ENCODE results near the gene OR6N2. TPM values are rescaled to one million over a fixed set of nuclear protein-coding genes. Genes with fewer than 3 reads are reported as not detected.

OR6N2 gene
- total RNA-seq, 1 experiment from 2014 or later = not detected

DNA sequence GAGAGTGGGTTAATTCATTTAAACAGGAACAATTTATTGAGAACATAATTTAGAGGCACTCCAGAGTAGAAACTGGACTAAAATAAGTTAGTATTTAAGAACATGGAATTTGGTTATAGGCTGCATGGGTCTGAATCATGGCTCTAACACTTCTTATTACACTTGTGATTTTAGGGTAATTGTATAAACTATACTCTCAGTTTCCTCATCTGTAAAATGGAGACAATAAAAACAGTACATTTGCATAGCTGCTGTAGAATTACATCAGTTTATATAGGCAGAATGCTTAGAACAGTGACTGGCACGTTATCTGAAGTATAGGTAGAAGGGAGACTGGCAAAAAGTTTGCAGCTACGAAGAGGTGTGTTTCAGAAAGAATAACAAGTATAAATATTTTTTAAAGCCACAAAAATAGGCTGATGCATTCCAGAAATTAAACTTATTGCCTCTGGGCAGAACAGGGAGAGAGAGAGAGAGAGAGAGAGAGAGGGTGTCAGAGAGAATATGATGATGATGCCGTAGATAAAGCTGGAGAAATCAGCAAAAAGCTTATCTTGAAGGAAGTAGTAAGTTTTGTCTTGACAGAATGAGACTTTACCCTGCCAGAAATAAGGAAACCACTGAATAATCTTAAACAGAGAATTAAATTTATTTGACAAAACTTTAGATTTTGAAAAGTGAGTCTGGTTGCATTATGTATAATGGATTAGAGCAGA lies 52.3 kb downstream of the OR6N2 start:
- Histone ChIP-seq H3K4me3 (no peak overlapping the region), H3K4me1 (replicated peaks) (no peaks in the 10 kb centered on the region), H3K9me3 (replicated peaks) (no peaks in the 10 kb centered on the region), H3K36me3 (no peaks in the 10 kb centered on the region), H3K27me3 (replicated peaks) (no peaks in the 10 kb centered on the region), H3K27ac (no peak overlapping the region)
- DNase-seq (ENCODE audit: low read depth in 1 of 2, low spot score in 2 of 2) = no peak

DNA sequence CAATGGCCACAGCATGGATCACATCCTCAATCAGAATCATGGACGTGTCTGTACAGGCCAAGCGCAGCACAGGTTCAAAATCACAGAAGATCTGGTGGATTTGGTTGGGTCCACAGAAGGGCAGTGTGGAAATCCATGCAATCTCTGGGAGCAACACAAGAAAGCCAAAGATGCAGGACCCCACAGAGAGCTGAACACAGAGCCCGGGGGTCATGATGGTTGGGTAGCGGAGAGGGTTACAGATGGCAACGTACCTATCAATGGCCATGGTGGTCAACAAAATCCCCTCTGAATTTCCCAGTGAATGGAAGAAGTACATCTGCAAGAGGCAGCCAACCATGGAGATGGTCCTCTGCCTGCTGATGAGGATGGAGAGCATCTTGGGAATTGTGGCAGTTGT lies 56.6 kb downstream of the OR6N2 start:
- DNase-seq (ENCODE audit: low read depth in 1 of 2, low spot score in 2 of 2) = no peak
- no peak overlapping the region for H3K27ac ChIP-seq
- no peaks in the 10 kb centered on the region for H3K36me3 ChIP-seq
- H3K27me3 ChIP-seq (replicated peaks) = no peaks in the 10 kb centered on the region
- H3K4me3 ChIP-seq = no peak overlapping the region
- no peaks in the 10 kb centered on the region for H3K9me3 ChIP-seq (replicated peaks)
- no peaks in the 10 kb centered on the region for H3K4me1 ChIP-seq (replicated peaks)

Other genes starting within 250 kb of the OR6N2 start
- gene OR6Y1, start 226.8 kb downstream of the OR6N2 start, total RNA-seq (2014; rRNA removed; shearing (Covaris generic)) = not detected in 2 replicates
- gene OR6P1, start 210.6 kb downstream of the OR6N2 start, total RNA-seq (2014; rRNA removed; shearing (Covaris generic)) = not detected in 2 replicates
- not detected in 2 replicates for gene OR10X1, start 201.3 kb downstream of the OR6N2 start, total RNA-seq (2014; rRNA removed; shearing (Covaris generic))
- not detected in 2 replicates for gene OR10Z1, start 175.9 kb downstream of the OR6N2 start, total RNA-seq (2014; rRNA removed; shearing (Covaris generic))
- not detected in 2 replicates for gene SPTA1, start 94.5 kb downstream of the OR6N2 start, total RNA-seq (2014; rRNA removed; shearing (Covaris generic))
- gene OR6K2, start 80.6 kb downstream of the OR6N2 start, total RNA-seq (2014; rRNA removed; shearing (Covaris generic)) = not detected in 2 replicates
- not detected in 2 replicates for gene OR6K3, start 60.5 kb downstream of the OR6N2 start, total RNA-seq (2014; rRNA removed; shearing (Covaris generic))
- not detected in 2 replicates for gene OR6K6, start 26.5 kb downstream of the OR6N2 start, total RNA-seq (2014; rRNA removed; shearing (Covaris generic))
- not detected in 2 replicates for gene OR6N1, start 9.0 kb downstream of the OR6N2 start, total RNA-seq (2014; rRNA removed; shearing (Covaris generic))
- gene MNDA, start 50.1 kb upstream of the OR6N2 start, total RNA-seq (2014; rRNA removed; shearing (Covaris generic)) = not detected in 2 replicates
- gene PYHIN1, start 150.3 kb upstream of the OR6N2 start, total RNA-seq (2014; rRNA removed; shearing (Covaris generic)) = not detected in 2 replicates
- gene IFI16, start 228.7 kb upstream of the OR6N2 start, total RNA-seq (2014; rRNA removed; shearing (Covaris generic)) = 26.1 and 27.1 TPM in 2 replicates